GM12875 (cell line): ENCODE results near the gene ERLIN1.
A peak's percentile ranks its signal among the peaks of the same experiment; 100 is the strongest.

Source experiments
- H3K4me3 ChIP-seq: one replicate; pipeline ENCODE4 v1.5.1; 2011; ENCODE audit warnings: low read depth, low read length, control low read depth
- TF ChIP-seq, protein P1 (sequence below): IDR thresholded peaks from 2 replicates; pipeline ENCODE4 v1.5.1; 2011; ENCODE audit warnings: low read depth, mild to moderate bottlenecking, control low read depth, inconsistent platforms, low read length, moderate library complexity, borderline replicate concordance; ENCODE audit not compliant: insufficient read depth

ERLIN1 gene

GRCh38 chr10:100208276-100208675, 22.4 kb upstream of the ERLIN1 start:
- H3K4me3 ChIP-seq, result no peak overlapping the region
- TF ChIP-seq, protein P1, sequence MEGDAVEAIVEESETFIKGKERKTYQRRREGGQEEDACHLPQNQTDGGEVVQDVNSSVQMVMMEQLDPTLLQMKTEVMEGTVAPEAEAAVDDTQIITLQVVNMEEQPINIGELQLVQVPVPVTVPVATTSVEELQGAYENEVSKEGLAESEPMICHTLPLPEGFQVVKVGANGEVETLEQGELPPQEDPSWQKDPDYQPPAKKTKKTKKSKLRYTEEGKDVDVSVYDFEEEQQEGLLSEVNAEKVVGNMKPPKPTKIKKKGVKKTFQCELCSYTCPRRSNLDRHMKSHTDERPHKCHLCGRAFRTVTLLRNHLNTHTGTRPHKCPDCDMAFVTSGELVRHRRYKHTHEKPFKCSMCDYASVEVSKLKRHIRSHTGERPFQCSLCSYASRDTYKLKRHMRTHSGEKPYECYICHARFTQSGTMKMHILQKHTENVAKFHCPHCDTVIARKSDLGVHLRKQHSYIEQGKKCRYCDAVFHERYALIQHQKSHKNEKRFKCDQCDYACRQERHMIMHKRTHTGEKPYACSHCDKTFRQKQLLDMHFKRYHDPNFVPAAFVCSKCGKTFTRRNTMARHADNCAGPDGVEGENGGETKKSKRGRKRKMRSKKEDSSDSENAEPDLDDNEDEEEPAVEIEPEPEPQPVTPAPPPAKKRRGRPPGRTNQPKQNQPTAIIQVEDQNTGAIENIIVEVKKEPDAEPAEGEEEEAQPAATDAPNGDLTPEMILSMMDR, result no peak

GRCh38 chr10:100204370-100204769, 18.5 kb upstream of the ERLIN1 start:
- H3K4me3 ChIP-seq, result no peak overlapping the region
- TF ChIP-seq, protein P1, result no peak

- H3K4me3 ChIP-seq, result no peak overlapping the region
Observed at GRCh38 chr10:100201549-100201948, 15.7 kb upstream of the ERLIN1 start.

DNA sequence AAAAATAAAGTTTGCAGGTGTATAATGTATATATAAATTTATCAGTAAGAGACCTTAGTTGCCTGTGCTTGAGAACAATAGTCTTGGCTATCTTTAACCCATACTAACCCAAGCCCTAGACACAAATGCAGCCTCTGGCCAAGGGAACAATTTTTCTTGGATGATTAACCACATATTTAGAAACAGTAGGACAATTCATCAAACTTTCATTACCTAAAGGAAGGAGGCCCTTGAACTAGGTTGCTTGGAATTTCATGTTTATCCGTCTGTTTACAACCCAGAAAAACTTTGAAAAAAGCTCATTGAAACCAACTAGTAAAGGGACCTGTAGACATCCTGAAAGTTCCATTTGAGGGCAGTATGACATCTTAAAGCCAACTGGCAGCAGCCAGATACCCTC, 8.9 kb upstream of the ERLIN1 start:
- TF ChIP-seq, protein P1, result no peak
- no peak overlapping the region for H3K4me3 ChIP-seq

More at GRCh38 chr10:100201549-100201948, 15.7 kb upstream of the ERLIN1 start:
- TF ChIP-seq, protein P1, result no peak

DNA sequence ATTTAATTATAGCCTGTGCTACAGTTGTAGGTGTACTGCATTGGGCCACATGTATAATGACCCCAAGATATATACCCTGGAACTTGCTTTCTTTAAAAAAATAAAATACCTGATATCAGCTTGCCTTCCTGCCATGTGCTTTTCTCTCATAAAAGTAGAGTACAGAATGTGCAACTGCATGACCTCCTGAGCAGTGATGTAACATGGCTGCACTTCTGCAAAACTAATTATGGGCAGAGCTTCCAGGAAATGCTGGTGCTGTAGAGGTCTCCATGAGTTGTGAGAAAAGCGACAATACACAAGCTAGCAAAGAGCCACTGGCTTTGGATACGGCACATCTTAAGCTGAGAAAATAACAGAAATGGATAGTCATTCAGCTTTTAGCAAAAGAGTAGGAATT, 6.5 kb upstream of the ERLIN1 start:
- no peak overlapping the region for H3K4me3 ChIP-seq
- TF ChIP-seq, protein P1, result no peak

DNA sequence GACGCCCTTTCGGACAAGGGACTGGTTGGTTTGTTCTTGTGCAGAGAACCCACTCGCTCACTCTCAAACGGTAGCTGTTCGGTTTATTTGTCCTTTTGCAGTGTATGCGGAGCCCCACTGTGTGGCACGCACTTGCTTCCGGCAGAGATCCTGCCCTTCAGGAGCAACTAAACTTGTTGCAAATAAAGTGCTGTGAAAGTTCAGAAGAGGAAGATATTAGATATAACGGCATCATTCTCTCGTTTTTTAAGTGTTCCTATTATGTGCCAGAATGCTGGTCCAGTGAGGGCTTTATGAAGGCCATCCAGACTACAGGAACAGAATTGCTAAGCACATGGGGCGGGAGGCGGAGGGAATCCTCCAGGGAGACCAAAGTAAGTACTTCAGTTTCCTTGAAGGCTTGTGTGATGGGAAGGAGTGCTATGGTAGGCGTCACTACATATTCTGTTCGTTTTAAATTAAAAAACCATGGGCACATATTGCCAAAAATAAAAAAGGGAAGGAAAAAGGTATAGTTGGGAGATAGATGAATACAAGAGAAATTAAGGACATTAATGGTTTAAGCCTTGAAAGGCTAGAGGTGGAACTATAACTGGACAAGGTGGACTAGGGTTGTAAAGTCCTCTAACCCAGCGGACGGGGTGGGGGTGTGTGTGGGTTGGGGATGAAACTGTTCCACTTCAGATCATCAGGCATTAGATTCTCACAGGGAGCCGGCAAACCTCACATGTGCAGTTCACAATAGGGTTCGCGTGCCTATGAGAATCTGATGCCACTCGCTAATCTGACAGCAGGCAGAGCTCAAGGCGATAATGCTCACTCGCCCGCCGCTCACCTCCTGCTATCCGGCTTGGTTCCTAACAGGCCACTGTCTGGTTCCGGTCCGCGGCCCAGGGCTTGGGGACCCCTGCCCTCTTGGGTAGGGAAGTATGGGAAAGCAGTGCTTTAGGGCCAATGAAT, 704 bp upstream of the ERLIN1 start:
- TF ChIP-seq, protein P1, result no peak
- peak overlapping the region; percentile 91 for H3K4me3 ChIP-seq

DNA sequence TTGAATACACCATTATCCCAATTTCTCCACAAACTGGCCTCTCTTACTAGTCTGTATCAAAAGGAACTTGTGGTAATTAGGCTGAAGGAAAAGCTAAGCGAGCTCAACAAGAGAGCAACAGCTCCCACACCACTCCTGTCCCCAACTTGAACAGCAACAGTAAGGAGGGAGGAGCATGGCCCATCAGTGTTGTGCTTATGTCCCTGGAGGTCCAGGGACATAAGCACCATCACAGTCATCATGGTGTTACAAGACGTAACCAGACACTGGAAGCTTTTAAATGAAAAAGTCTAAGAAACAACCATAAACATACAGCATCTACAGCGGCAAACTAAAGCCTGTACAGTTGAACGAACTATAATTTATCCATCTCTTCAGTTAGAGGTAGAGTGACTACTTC, 989 bp downstream of the ERLIN1 start:
- TF ChIP-seq, protein P1, result no peak
- peak overlapping the region; percentile 91 for H3K4me3 ChIP-seq
